IMR-90 (cell line): ENCODE data around the gene TTC39C.

Source experiments
- CHD1 ChIP-seq: IDR thresholded peaks from 2 replicates; pipeline ENCODE4 v1.6.1; 2012; ENCODE audit warnings: low read depth, low read length, improper control_type of control experiment
- CTCF ChIP-seq: conservative IDR thresholded peaks from 2 replicates; pipeline ENCODE4 v1.5.1; 2012; ENCODE audit warnings: mild to moderate bottlenecking, low read depth, low read length, improper control_type of control experiment
- POLR2A ChIP-seq: IDR thresholded peaks from 2 replicates; pipeline ENCODE4 v1.6.1; 2012; ENCODE audit warnings: mild to moderate bottlenecking, low read depth, low read length
- RFX5 ChIP-seq: IDR thresholded peaks from 2 replicates; pipeline ENCODE4 v1.8.0; 2012; ENCODE audit warnings: low read depth, mild to moderate bottlenecking, low read length, moderate library complexity
- SMC3 ChIP-seq: fragments of 150-350 bp; IDR thresholded peaks from 2 replicates; pipeline ENCODE4 v1.6.1; 2016; ENCODE audit warnings: low read depth, mild to moderate bottlenecking, antibody characterized with exemption, low read length, moderate library complexity
- USF2 ChIP-seq: fragments of 150-350 bp; IDR thresholded peaks from 2 replicates; pipeline ENCODE4 v1.6.1; 2017; ENCODE audit warnings: mild to moderate bottlenecking, antibody characterized with exemption, low read length, low read depth

GRCh38 chr18:23968638-23969604 lies 45.6 kb upstream of the TTC39C start:
- TF ChIP-seq POLR2A (no peak), SMC3 (no peak), RFX5 (no peak), CTCF (no peak), CHD1 (no peak), USF2 (no peak)
